Suprapubic skin (tissue), 4 donors: ENCODE data around the gene NPLOC4. TPM values are rescaled to one million over a fixed set of nuclear protein-coding genes. Genes with fewer than 3 reads are reported as not detected.

ENCODE experiments used
- DNase-seq, 2 donors: peaks; one replicate each; pipeline ENCODE4 v3.0.0-alpha.2; 2019; ENCODE audit warnings: low spot score in 2 of 2
- H3K27ac ChIP-seq: fragments of 200-600 bp; sonication (generic); one replicate; pipeline ENCODE4 v1.5.1; 2019
- H3K27me3 ChIP-seq: fragments of 200-600 bp; sonication (generic); one replicate; pipeline ENCODE4 v1.5.1; 2019
- H3K36me3 ChIP-seq: fragments of 200-600 bp; sonication (generic); one replicate; pipeline ENCODE4 v1.5.1; 2019
- H3K4me1 ChIP-seq: fragments of 200-600 bp; sonication (generic); one replicate; pipeline ENCODE4 v1.5.1; 2019
- H3K4me3 ChIP-seq: fragments of 200-600 bp; sonication (generic); one replicate; pipeline ENCODE4 v1.5.1; 2019; ENCODE audit warnings: mild to moderate bottlenecking
- H3K9me3 ChIP-seq: fragments of 200-600 bp; sonication (generic); one replicate; pipeline ENCODE4 v1.5.1; 2019
- CTCF ChIP-seq, 2 donors: fragments of 200-600 bp in 1 of 2; fragments of 450-650 bp in 1 of 2; sonication (generic) in 1 of 2; IDR thresholded peaks; one replicate each; pipeline ENCODE4 v1.5.1; 2016 to 2019; ENCODE audit warnings: antibody characterized with exemption in 2 of 2, mild to moderate bottlenecking in 1 of 2, moderate library complexity in 1 of 2
- EP300 ChIP-seq: sonication (generic); formaldehyde crosslinking; IDR thresholded peaks from one replicate; pipeline ENCODE4 v1.6.1; 2017; ENCODE audit warnings: antibody characterized with exemption
- POLR2A ChIP-seq, 2 donors: fragments of 450-650 bp; IDR thresholded peaks; one replicate each; pipeline ENCODE4 v1.6.1; 2017; ENCODE audit warnings: antibody characterized with exemption in 2 of 2, mild to moderate bottlenecking in 2 of 2, moderate library complexity in 2 of 2
- POLR2AphosphoS5 ChIP-seq, 3 donors: sonication (generic); formaldehyde crosslinking; IDR thresholded peaks; one replicate each; pipeline ENCODE4 v1.6.1; 2017; ENCODE audit warnings: antibody characterized with exemption in 3 of 3
- WGBS: methylation state at CpG from one replicate; pipeline ENCODE4 v1.1.5; 2018; 5-methylcytosine and 5-hydroxymethylcytosine counted together
- total RNA-seq, 4 donors: library from RNA; depleted of rRNA; stranded (reverse); fragments of >200 nt; gene quantifications; one replicate each; pipeline ENCODE4 v1.1.0, GENCODE V29; 2016

The NPLOC4 gene
- total RNA-seq, 4 donors from 2014 or later, result 77.1 to 115 (median 91.7) TPM

DNA sequence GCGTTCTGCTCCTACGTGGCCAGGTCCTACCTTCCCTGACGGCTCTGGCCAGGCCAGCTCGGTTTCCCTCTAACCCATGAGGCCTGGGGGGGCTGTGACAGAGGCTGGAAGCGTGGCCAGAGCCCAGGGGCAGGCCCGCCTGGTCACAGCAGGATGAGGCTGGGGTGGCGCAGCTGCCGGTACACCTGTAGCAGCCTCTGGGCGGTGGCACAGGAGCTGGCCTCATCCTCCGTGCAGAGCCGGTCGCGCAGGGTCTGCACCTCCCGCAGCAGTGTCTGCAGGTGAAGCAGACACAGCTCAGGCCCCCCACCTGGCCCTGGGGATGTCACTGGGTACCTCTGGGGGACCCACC lies 96.3 kb downstream of the NPLOC4 start:
- no peak overlapping the region for H3K4me3 ChIP-seq
- H3K27me3 ChIP-seq, result peaks cover 22% of the 10 kb centered on the region
- 91% methylated on average over 14 of the region's 14 CpGs for WGBS
- no peak overlapping the region for H3K27ac ChIP-seq
- H3K36me3 ChIP-seq, result peaks cover 64% of the 10 kb centered on the region
- H3K9me3 ChIP-seq, result no peaks in the 10 kb centered on the region
- peaks cover 19% of the 10 kb centered on the region for H3K4me1 ChIP-seq
- TF ChIP-seq CTCF (IDR thresholded peaks at IDR 0.05) (no peak), POLR2A (IDR thresholded peaks at IDR 0.05) (no peak), EP300 (no peak), POLR2AphosphoS5 (IDR thresholded peaks at IDR 0.05) (no peak)
- no peak for DNase-seq

GRCh38 chr17:81539961-81540675 lies 96.8 kb downstream of the NPLOC4 start:
- TF ChIP-seq POLR2A (IDR thresholded peaks at IDR 0.05), result no peak
- no peak for TF ChIP-seq EP300
- no peak for TF ChIP-seq POLR2AphosphoS5 (IDR thresholded peaks at IDR 0.05)
- no peak for TF ChIP-seq CTCF (IDR thresholded peaks at IDR 0.05)
- peaks cover 19% of the 10 kb centered on the region for H3K4me1 ChIP-seq
- no peaks in the 10 kb centered on the region for H3K9me3 ChIP-seq
- 93% methylated on average over 6 of the region's 28 CpGs for WGBS
- DNase-seq, result no peak
- H3K27ac ChIP-seq, result no peak overlapping the region
- peaks cover 58% of the 10 kb centered on the region for H3K36me3 ChIP-seq
- no peak overlapping the region for H3K4me3 ChIP-seq
- H3K27me3 ChIP-seq, result peaks cover 22% of the 10 kb centered on the region

GRCh38 chr17:81539571-81539900 lies 97.4 kb downstream of the NPLOC4 start:
- Histone ChIP-seq H3K27ac (no peak overlapping the region), H3K9me3 (no peaks in the 10 kb centered on the region), H3K4me3 (no peak overlapping the region), H3K4me1 (peaks cover 19% of the 10 kb centered on the region), H3K36me3 (peaks cover 52% of the 10 kb centered on the region), H3K27me3 (peaks cover 24% of the 10 kb centered on the region)
- WGBS, result 100% methylated on average over 6 of the region's 10 CpGs
- no peak for DNase-seq
- TF ChIP-seq POLR2AphosphoS5 (IDR thresholded peaks at IDR 0.05), result no peak
- no peak for TF ChIP-seq CTCF (IDR thresholded peaks at IDR 0.05)
- no peak for TF ChIP-seq EP300
- TF ChIP-seq POLR2A (IDR thresholded peaks at IDR 0.05), result no peak

DNA sequence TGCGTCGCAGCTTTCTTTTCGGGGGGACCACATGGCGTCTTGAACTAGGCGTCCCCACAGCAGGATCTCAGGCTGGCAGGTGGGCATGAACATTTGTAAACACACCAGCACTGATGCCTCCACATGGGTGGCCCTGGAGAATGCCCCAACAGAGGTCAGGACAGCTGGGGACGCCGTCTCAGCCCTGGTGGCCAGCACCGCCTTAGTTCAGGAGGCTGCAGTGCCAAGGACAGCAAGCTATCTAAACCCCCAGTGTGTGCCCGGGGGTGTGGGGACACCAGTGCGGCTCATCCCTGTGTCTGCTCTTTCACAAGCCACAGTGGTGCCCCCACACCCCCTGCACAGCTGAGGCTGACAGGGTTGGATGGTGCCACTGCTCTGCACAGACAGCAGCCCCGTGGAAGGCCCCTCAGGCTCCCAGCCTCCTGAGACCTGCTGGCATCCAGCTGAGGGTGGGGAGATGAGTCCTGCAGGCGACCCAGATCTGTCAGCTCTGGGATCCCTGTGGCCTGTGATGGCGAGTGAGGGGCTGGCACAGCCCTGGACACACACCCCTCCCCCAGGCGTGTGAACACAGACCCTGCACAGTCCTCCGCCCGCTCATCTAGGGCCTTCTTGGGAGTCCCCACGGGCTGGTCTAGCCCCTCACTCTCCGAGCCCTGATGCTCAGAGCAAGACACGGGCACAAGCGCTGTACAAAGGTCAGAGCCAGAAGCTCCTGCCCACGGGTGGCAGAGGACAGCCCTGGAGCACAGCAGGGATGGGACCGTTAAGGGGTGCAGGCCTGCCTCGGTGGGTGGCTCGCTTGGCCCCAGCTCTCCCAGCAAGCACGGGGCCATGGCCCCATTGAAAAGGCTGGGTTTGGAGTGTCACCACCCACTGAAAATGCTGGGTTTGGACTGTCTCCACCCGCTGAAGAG lies 98.0 kb downstream of the NPLOC4 start:
- DNase-seq, result no peak
- WGBS, result 85% methylated on average over 18 of the region's 26 CpGs
- Histone ChIP-seq H3K27me3 (peaks cover 29% of the 10 kb centered on the region), H3K27ac (no peak overlapping the region), H3K36me3 (peaks cover 46% of the 10 kb centered on the region), H3K9me3 (no peaks in the 10 kb centered on the region), H3K4me1 (peaks cover 19% of the 10 kb centered on the region), H3K4me3 (no peak overlapping the region)
- no peak for TF ChIP-seq CTCF (IDR thresholded peaks at IDR 0.05)
- TF ChIP-seq POLR2A (IDR thresholded peaks at IDR 0.05), result no peak
- TF ChIP-seq POLR2AphosphoS5 (IDR thresholded peaks at IDR 0.05), result no peak
- no peak for TF ChIP-seq EP300
